ENCODE measurements around the gene STRA6.

GRCh38 chr15:74216949-74217348, 14.4 kb upstream of the STRA6 start:
- no peak for TF ChIP-seq CTCF (IDR thresholded peaks at IDR 0.05)
- TF ChIP-seq POLR2A (IDR thresholded peaks at IDR 0.05), result no peak

All from prostate gland (tissue), 2 donors.